HEK293 (cell line): ENCODE results near the gene ATP7B.

Source experiments
- CTCF ChIA-PET: fragments of 350-600 bp; formaldehyde crosslinking; extraction: SDS; loops from one replicate; lab custom pipeline; 2021; ENCODE audit warnings: antibody characterized with exemption; lab: Yijun Ruan, JAX
- POLR2A ChIA-PET: fragments of 300-600 bp; formaldehyde crosslinking; extraction: SDS; loops from one replicate; lab custom pipeline; 2020; ENCODE audit warnings: antibody characterized with exemption, inconsistent platforms; lab: Yijun Ruan, JAX
- H3K27ac ChIP-seq: fragments of 200-500 bp; sonication (Bioruptor generic); 2 replicates; pipeline ENCODE4 v1.5.1; 2014; ENCODE audit warnings: low read depth, low read length, control low read depth, inconsistent platforms; ENCODE audit errors: extremely low read depth
- H3K36me3 ChIP-seq, 2 experiments: fragments of 200-500 bp in 1 of 2; sonication (Bioruptor generic) in 1 of 2; 1 replicate in 1 of 2; 2 replicates in 1 of 2; pipeline ENCODE4 v1.5.1; 2014 to 2017; ENCODE audit warnings: inconsistent platforms in 2 of 2, low read length in 2 of 2; ENCODE audit not compliant: control insufficient read depth in 2 of 2, insufficient read depth in 1 of 2
- H3K4me1 ChIP-seq: fragments of 200-500 bp; sonication (Bioruptor generic); 2 replicates; pipeline ENCODE4 v1.5.1; 2014; ENCODE audit warnings: mild to moderate bottlenecking, low read length, inconsistent platforms; ENCODE audit not compliant: control insufficient read depth, insufficient read depth
- H3K4me3 ChIP-seq: 2 replicates; pipeline ENCODE4 v1.5.1; 2011; ENCODE audit warnings: low read depth, mild to moderate bottlenecking, control low read depth, low read length, moderate library complexity
- H3K9me3 ChIP-seq: fragments of 200-500 bp; sonication (Bioruptor generic); 2 replicates; pipeline ENCODE4 v1.5.1; 2014; ENCODE audit warnings: low read depth, low read length, inconsistent platforms; ENCODE audit not compliant: control insufficient read depth, insufficient read depth
- GLIS2 ChIP-seq: fragments of 450-650 bp; formaldehyde crosslinking; IDR thresholded peaks from 2 replicates; pipeline ENCODE4 v1.5.1; 2016; ENCODE audit warnings: missing biosample characterization, missing genetic modification characterization
- KLF7 ChIP-seq: fragments of 450-650 bp; formaldehyde crosslinking; IDR thresholded peaks from 2 replicates; pipeline ENCODE4 v1.5.1; 2016; ENCODE audit warnings: missing biosample characterization, missing genetic modification characterization, borderline replicate concordance
- MYNN ChIP-seq: fragments of 450-650 bp; formaldehyde crosslinking; IDR thresholded peaks from 2 replicates; pipeline ENCODE4 v1.5.1; 2016; ENCODE audit warnings: missing biosample characterization, missing genetic modification characterization, borderline replicate concordance
- MZF1 ChIP-seq: fragments of 450-650 bp; formaldehyde crosslinking; IDR thresholded peaks from 2 replicates; pipeline ENCODE4 v1.5.1; 2017; ENCODE audit warnings: missing biosample characterization, missing genetic modification characterization, borderline replicate concordance
- PRDM1 ChIP-seq: fragments of 450-650 bp; formaldehyde crosslinking; IDR thresholded peaks from 2 replicates; pipeline ENCODE4; 2016; ENCODE audit warnings: missing biosample characterization, missing genetic modification characterization
- SP3 ChIP-seq: fragments of 450-650 bp; formaldehyde crosslinking; IDR thresholded peaks from 2 replicates; pipeline ENCODE4 v1.5.1; 2016; ENCODE audit warnings: missing biosample characterization, missing genetic modification characterization
- YY1 ChIP-seq: fragments of 450-650 bp; formaldehyde crosslinking; IDR thresholded peaks from 2 replicates; pipeline ENCODE4 v1.5.1; 2018; ENCODE audit warnings: missing biosample characterization, missing genetic modification characterization
- ZBTB21 ChIP-seq: fragments of 450-650 bp; formaldehyde crosslinking; IDR thresholded peaks from 2 replicates; pipeline ENCODE4 v1.5.1; 2017; ENCODE audit warnings: missing biosample characterization, missing genetic modification characterization
- ZBTB48 ChIP-seq: fragments of 450-650 bp; formaldehyde crosslinking; IDR thresholded peaks from 2 replicates; pipeline ENCODE4 v1.5.1; 2016; ENCODE audit warnings: missing biosample characterization, missing genetic modification characterization
- ZFP69B ChIP-seq: fragments of 450-650 bp; formaldehyde crosslinking; IDR thresholded peaks from 2 replicates; pipeline ENCODE4 v1.5.1; 2016; ENCODE audit warnings: missing biosample characterization, missing genetic modification characterization
- ZNF10 ChIP-seq: fragments of 450-650 bp; formaldehyde crosslinking; IDR thresholded peaks from 2 replicates; pipeline ENCODE4 v1.5.1; 2017; ENCODE audit warnings: missing biosample characterization, missing genetic modification characterization
- ZNF133 ChIP-seq: fragments of 450-650 bp; formaldehyde crosslinking; IDR thresholded peaks from 2 replicates; pipeline ENCODE4 v1.5.1; 2016; ENCODE audit warnings: missing biosample characterization, missing genetic modification characterization
- ZNF157 ChIP-seq: fragments of 450-650 bp; formaldehyde crosslinking; IDR thresholded peaks from 2 replicates; pipeline ENCODE4 v1.5.1; 2016; ENCODE audit warnings: missing biosample characterization, missing genetic modification characterization
- ZNF26 ChIP-seq: fragments of 450-650 bp; formaldehyde crosslinking; IDR thresholded peaks from 2 replicates; pipeline ENCODE4 v1.5.1; 2016; ENCODE audit warnings: missing biosample characterization, missing genetic modification characterization
- ZNF335 ChIP-seq: fragments of 450-650 bp; formaldehyde crosslinking; conservative IDR thresholded peaks from 2 replicates; pipeline ENCODE4 v1.5.1; 2016; ENCODE audit warnings: missing biosample characterization, missing genetic modification characterization
- ZNF391 ChIP-seq: fragments of 450-650 bp; formaldehyde crosslinking; IDR thresholded peaks from 2 replicates; pipeline ENCODE4 v1.5.1; 2016; ENCODE audit warnings: low read depth, missing biosample characterization, missing genetic modification characterization, borderline replicate concordance
- ZNF404 ChIP-seq: fragments of 450-650 bp; formaldehyde crosslinking; IDR thresholded peaks from 2 replicates; pipeline ENCODE4 v1.5.1; 2017; ENCODE audit warnings: missing biosample characterization, missing genetic modification characterization
- ZNF510 ChIP-seq: fragments of 450-650 bp; formaldehyde crosslinking; IDR thresholded peaks from 2 replicates; pipeline ENCODE4 v1.5.1; 2018; ENCODE audit warnings: mild to moderate bottlenecking, missing genetic modification characterization, missing biosample characterization; ENCODE audit not compliant: insufficient replicate concordance
- ZNF514 ChIP-seq: fragments of 450-650 bp; formaldehyde crosslinking; IDR thresholded peaks from 2 replicates; pipeline ENCODE4 v1.5.1; 2016; ENCODE audit warnings: missing biosample characterization, missing genetic modification characterization
- ZNF521 ChIP-seq: fragments of 450-650 bp; formaldehyde crosslinking; IDR thresholded peaks from 2 replicates; pipeline ENCODE4 v1.5.1; 2017; ENCODE audit warnings: missing biosample characterization, mild to moderate bottlenecking, missing genetic modification characterization
- ZNF585B ChIP-seq: fragments of 450-650 bp; formaldehyde crosslinking; IDR thresholded peaks from 2 replicates; pipeline ENCODE4 v1.5.1; 2016; ENCODE audit warnings: missing biosample characterization, missing genetic modification characterization
- ZNF623 ChIP-seq: fragments of 450-650 bp; formaldehyde crosslinking; IDR thresholded peaks from 2 replicates; pipeline ENCODE4 v1.5.1; 2016; ENCODE audit warnings: missing biosample characterization, missing genetic modification characterization
- ZNF654 ChIP-seq: fragments of 450-650 bp; formaldehyde crosslinking; IDR thresholded peaks from 2 replicates; pipeline ENCODE4 v1.5.1; 2016; ENCODE audit warnings: low read depth, missing biosample characterization, missing genetic modification characterization
- ZNF660 ChIP-seq: fragments of 450-650 bp; IDR thresholded peaks from 2 replicates; pipeline ENCODE4 v1.5.1; 2018; ENCODE audit warnings: missing biosample characterization, mild to moderate bottlenecking, missing genetic modification characterization
- ZNF664 ChIP-seq: fragments of 450-650 bp; formaldehyde crosslinking; IDR thresholded peaks from 2 replicates; pipeline ENCODE4 v1.5.1; 2016; ENCODE audit warnings: missing biosample characterization, missing genetic modification characterization
- ZNF785 ChIP-seq: fragments of 450-650 bp; formaldehyde crosslinking; IDR thresholded peaks from 2 replicates; pipeline ENCODE4 v1.5.1; 2016; ENCODE audit warnings: missing biosample characterization, missing genetic modification characterization
- ZNF791 ChIP-seq: fragments of 450-650 bp; formaldehyde crosslinking; IDR thresholded peaks from 2 replicates; pipeline ENCODE4 v1.5.1; 2016; ENCODE audit warnings: missing biosample characterization, missing genetic modification characterization
- TF ChIP-seq, protein P1 (sequence below): fragments of 450-650 bp; formaldehyde crosslinking; IDR thresholded peaks from 2 replicates; pipeline ENCODE4 v1.5.1; 2017; ENCODE audit warnings: missing biosample characterization, missing genetic modification characterization

ATP7B gene

DNA sequence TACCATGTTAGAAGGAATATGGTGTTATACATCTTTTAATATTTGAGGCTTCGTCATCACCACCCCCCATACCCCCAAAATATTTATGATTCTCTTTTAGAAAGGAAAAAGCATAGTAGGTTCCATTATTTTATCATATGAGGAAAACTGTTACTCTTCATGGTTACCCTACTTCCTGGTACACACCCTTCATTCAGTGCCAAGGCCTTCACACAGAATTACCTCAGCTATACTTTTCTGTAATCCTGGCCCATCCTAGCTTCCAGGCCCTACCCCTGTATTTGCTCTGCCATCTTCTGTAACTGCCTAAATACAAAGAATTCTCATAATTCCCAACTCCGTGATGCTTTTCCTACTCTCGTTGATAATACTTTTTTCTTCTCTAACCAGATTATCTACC, 8.9 kb upstream of the ATP7B start:
- H3K36me3 ChIP-seq, result peaks cover 3 to 55% of the 10 kb centered on the region in 2 experiments; a peak in 2 of 3 replicates
- CTCF ChIA-PET, result interaction anchor here (1.0 kb wide), 1 partner anchor 83 kb away, joined by 3 read pairs; no protein-coding TSS in a partner anchor

DNA sequence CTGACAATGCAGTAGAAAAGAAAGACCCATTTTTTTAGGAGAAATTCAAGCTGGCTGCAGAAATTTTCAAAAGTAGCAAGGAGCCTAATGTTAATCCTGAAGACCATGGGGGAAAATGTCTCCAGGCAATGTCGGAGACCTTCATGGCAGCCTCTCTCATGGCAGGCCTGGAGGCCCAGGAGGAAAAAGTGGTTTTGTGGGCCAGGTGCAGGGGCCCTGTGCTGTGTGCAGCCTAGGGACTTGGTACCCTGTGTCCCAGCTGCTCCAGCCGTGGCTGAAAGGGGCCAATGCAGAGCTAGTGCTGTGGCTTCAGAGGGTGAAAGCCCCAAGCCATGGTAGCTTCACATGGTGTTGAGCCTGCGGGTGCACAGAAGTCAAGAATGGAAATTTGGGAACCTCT, 5.0 kb upstream of the ATP7B start:
- POLR2A ChIA-PET, result no interaction called here
- Histone ChIP-seq H3K4me3 (no peak overlapping the region), H3K36me3 (peaks cover 3 to 25% of the 10 kb centered on the region in 2 experiments; a peak in 2 of 3 replicates), H3K27ac (no peak overlapping the region), H3K9me3 (no peaks in the 10 kb centered on the region), H3K4me1 (no peaks in the 10 kb centered on the region)
- TF ChIP-seq ZNF521 (tag by site-specific recombination) (no peak), ZNF10 (tag by site-specific recombination) (no peak), MYNN (no peak), ZNF585B (peak; percentile 96), KLF7 (tag by site-specific recombination) (no peak)
- CTCF ChIA-PET, result no interaction called here

More for the DNA sequence above, 8.9 kb upstream of the ATP7B start:
- Histone ChIP-seq H3K4me1 (no peaks in the 10 kb centered on the region), H3K27ac (no peak overlapping the region), H3K9me3 (no peaks in the 10 kb centered on the region), H3K4me3 (no peak overlapping the region)
- TF ChIP-seq ZNF623 (tag by site-specific recombination), result no peak
- TF ChIP-seq ZNF157, result no peak
- TF ChIP-seq ZNF785 (tag by site-specific recombination), result no peak
- TF ChIP-seq GLIS2 (tag by site-specific recombination), result no peak
- no peak for TF ChIP-seq SP3
- TF ChIP-seq ZNF26 (tag by site-specific recombination), result no peak
- TF ChIP-seq, protein P1, sequence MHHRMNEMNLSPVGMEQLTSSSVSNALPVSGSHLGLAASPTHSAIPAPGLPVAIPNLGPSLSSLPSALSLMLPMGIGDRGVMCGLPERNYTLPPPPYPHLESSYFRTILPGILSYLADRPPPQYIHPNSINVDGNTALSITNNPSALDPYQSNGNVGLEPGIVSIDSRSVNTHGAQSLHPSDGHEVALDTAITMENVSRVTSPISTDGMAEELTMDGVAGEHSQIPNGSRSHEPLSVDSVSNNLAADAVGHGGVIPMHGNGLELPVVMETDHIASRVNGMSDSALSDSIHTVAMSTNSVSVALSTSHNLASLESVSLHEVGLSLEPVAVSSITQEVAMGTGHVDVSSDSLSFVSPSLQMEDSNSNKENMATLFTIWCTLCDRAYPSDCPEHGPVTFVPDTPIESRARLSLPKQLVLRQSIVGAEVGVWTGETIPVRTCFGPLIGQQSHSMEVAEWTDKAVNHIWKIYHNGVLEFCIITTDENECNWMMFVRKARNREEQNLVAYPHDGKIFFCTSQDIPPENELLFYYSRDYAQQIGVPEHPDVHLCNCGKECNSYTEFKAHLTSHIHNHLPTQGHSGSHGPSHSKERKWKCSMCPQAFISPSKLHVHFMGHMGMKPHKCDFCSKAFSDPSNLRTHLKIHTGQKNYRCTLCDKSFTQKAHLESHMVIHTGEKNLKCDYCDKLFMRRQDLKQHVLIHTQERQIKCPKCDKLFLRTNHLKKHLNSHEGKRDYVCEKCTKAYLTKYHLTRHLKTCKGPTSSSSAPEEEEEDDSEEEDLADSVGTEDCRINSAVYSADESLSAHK, result no peak
- POLR2A ChIA-PET, result no interaction called here

DNA sequence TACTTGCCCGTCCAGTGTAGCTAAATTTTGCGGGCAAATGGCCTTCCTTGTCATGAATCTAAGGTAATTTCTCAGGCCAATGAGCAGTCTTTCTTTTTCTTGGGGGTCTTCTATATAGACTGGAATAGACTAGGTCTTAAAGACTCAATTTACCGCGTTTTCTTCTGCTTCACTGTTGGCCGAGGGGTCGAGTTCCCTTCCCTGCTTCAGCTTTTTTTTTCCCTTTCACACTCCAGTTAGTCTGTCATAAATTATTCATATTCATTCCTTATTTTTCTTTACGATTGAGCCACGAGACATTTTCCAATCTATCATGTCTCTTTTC, 1.2 kb upstream of the ATP7B start:
- Histone ChIP-seq H3K36me3 (peaks cover 0 to under 1% of the 10 kb centered on the region in 2 experiments; a peak in 1 of 3 replicates), H3K9me3 (no peaks in the 10 kb centered on the region), H3K4me1 (no peaks in the 10 kb centered on the region), H3K27ac (peak overlapping the region; percentile 64), H3K4me3 (peak overlapping the region; percentile 94)
- TF ChIP-seq ZNF514 (tag by site-specific recombination), result no peak
- TF ChIP-seq ZNF133, result no peak
- peak; percentile 54; the same call in 1 of the 2 replicates for TF ChIP-seq ZFP69B (tag by site-specific recombination)
- no peak for TF ChIP-seq ZBTB48 (tag by site-specific recombination)
- 0 out of 2 replicates have a peak, but pooled peaks have one; percentile 77 for TF ChIP-seq ZNF335 (tag by site-specific recombination)
- TF ChIP-seq ZNF404, result no peak
- TF ChIP-seq ZNF654, result no peak
- TF ChIP-seq ZNF791 (tag by site-specific recombination), result no peak
- 0 out of 2 replicates have a peak, but pooled peaks have one; percentile 69 for TF ChIP-seq YY1 (tag by site-specific recombination)
- peak; percentile 57; the same call in 1 of the 2 replicates for TF ChIP-seq PRDM1 (tag by site-specific recombination)
- no peak for TF ChIP-seq ZBTB21 (tag by site-specific recombination)
- TF ChIP-seq ZNF660 (tag by site-specific recombination), result 0 out of 2 replicates have a peak, but pooled peaks have one; percentile 21
- no peak for TF ChIP-seq ZNF664 (tag by site-specific recombination)
- no peak for TF ChIP-seq ZNF510
- no peak for TF ChIP-seq ZNF391
- TF ChIP-seq MZF1 (tag by site-specific recombination), result no peak
- CTCF ChIA-PET, result interaction anchor here (0.7 to 1.7 kb wide), 3 partner anchors 11 to 190 kb away, joined by 3 to 9 read pairs (median 8); no protein-coding TSS in a partner anchor
- POLR2A ChIA-PET, result interaction anchor here (0.6 to 1.2 kb wide), 5 partner anchors 10 to 438 kb away, joined by 3 to 6 read pairs (median 4); no protein-coding TSS in a partner anchor
